Activated T-helper 1 cell treated with anti-CD3 and anti-CD28 coated beads, Interleukin-2, amount 50 U/mL, for 16 hours (primary cell): ENCODE data around the gene MX1.
A peak's percentile ranks its signal among the peaks of the same experiment; 100 is the strongest.

Experiments
- DNase-seq, 2 donors: peaks; one replicate each; pipeline ENCODE4 v3.0.0-alpha.2; 2020; ENCODE audit warnings: low read depth in 1 of 2, low spot score in 1 of 2

Gene MX1

GRCh38 chr21:41425954-41426675, at the start of gene MX1:
MX1 (plus strand) TSS chr21:41426239; CDS start chr21:41432071, 5,832 bp downstream.
- peak; percentile 76 to 78 for DNase-seq

GRCh38 chr21:41377715-41378114, 48.3 kb upstream of the MX1 start:
- no peak for DNase-seq

GRCh38 chr21:41378849-41379248, 47.2 kb upstream of the MX1 start:
- DNase-seq = no peak

- no peak for DNase-seq
Measured at GRCh38 chr21:41379901-41380300, 46.1 kb upstream of the MX1 start.

GRCh38 chr21:41381731-41382130, 44.3 kb upstream of the MX1 start:
- no peak for DNase-seq

GRCh38 chr21:41387042-41387819, 38.8 kb upstream of the MX1 start:
- DNase-seq = no peak

GRCh38 chr21:41387824-41388223, 38.2 kb upstream of the MX1 start:
- no peak for DNase-seq

- DNase-seq = no peak
Measured at GRCh38 chr21:41388259-41388658, 37.8 kb upstream of the MX1 start.

- DNase-seq = no peak
Measured at GRCh38 chr21:41390043-41390639, 35.9 kb upstream of the MX1 start.

GRCh38 chr21:41393876-41394465, 32.1 kb upstream of the MX1 start:
- DNase-seq = no peak

- no peak for DNase-seq
Measured at GRCh38 chr21:41396558-41397075, 29.4 kb upstream of the MX1 start.

- DNase-seq = no peak
Measured at GRCh38 chr21:41397471-41397891, 28.6 kb upstream of the MX1 start.

GRCh38 chr21:41398251-41398650, 27.8 kb upstream of the MX1 start:
- DNase-seq = no peak

- DNase-seq = no peak
Measured at GRCh38 chr21:41398831-41399230, 27.2 kb upstream of the MX1 start.

- no peak for DNase-seq
Measured at GRCh38 chr21:41399246-41399800, 26.7 kb upstream of the MX1 start.

- no peak for DNase-seq
Measured at GRCh38 chr21:41402231-41402630, 23.8 kb upstream of the MX1 start.

GRCh38 chr21:41402796-41403195, 23.2 kb upstream of the MX1 start:
- no peak for DNase-seq

- DNase-seq = no peak
Measured at GRCh38 chr21:41403331-41403730, 22.7 kb upstream of the MX1 start.

GRCh38 chr21:41403966-41404365, 22.1 kb upstream of the MX1 start:
- DNase-seq = no peak

GRCh38 chr21:41405321-41405720, 20.7 kb upstream of the MX1 start:
- DNase-seq = no peak

GRCh38 chr21:41406340-41406739, 19.7 kb upstream of the MX1 start:
- DNase-seq = no peak
